NCI-H2081 treated with DMSO at 0.1 percent for 48 hours (cell line): Measurements from ENCODE around the gene VGLL3.

Source experiments
- DNase-seq: peaks from one replicate; lab custom pipeline; 2025; lab: John Stamatoyannopoulos, UW

VGLL3 gene

DNA sequence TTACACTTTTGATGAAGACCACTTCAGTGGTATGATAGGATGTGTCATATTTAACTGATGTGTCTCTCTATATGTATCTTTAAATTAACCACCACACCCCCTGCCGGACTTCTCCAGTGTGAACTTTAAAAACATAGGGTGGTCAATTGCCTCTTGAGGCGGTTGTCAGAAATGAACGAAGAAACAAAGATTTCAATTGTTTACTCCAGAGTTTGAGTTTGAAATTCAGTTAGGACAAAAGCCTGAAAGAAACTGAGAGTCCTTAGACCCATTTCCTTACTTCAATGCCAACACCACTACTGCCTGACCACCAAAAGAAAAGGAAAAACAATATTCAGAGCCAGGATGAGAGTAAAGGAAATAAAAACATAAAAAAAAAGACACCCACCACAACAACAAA is 40.2 kb downstream of the VGLL3 start:
- no peak for DNase-seq

DNA sequence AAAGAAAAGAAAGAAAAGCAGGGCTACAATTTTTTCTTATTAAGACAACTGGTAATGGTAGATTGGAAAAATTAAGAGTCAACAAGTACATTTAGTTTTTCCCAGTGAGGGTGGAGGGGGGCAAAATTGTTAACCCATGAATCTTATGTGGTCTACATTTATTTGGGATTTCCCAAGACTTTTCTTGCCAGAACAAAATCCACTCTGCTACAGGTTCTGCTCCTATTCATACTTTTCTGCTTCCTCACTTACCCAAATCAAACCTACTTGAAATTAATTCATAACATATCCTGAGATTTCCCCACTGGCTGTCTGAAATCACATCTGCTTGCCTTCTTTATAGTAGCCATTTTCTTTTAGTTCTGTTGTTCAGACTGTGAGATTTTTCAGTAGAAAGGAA is 41.1 kb downstream of the VGLL3 start:
- no peak for DNase-seq

DNA sequence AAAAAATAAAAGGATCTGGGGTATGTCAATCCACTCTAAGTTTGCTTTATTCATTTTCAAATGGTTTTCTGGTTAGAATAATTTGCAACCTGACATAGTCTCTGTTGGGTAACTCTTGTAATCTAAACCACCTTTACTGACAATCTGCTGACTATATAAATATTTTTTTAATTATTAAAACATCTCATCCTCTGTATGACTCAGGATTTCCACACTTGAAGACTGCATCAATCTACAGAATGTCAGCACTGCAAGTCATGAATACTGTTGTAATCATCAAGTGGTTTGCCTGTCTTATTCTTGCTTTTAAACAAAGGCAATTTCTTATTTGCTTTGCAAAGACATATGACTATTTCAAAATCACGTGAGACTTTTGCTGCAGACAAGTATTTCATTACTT is 42.1 kb downstream of the VGLL3 start:
- no peak for DNase-seq

DNA sequence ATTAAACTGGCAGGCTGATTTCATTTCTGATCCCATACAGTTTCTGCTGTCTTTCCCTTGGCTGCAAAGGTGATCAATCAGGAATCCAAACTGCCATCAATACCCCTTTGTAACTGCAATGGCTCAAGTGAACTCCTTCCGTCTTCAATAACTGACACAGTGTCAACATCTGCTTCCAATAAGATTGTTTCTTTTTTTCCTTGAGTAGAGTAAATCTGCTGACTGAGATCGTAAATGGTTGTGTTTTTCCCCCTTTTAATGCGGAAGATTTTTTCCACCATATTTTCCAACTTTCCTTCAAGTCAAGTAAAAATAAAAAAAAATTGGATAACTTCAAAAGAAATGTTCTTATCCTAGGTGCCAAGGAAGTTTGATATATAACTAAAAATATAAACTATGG is 48.7 kb downstream of the VGLL3 start:
- DNase-seq = no peak

DNA sequence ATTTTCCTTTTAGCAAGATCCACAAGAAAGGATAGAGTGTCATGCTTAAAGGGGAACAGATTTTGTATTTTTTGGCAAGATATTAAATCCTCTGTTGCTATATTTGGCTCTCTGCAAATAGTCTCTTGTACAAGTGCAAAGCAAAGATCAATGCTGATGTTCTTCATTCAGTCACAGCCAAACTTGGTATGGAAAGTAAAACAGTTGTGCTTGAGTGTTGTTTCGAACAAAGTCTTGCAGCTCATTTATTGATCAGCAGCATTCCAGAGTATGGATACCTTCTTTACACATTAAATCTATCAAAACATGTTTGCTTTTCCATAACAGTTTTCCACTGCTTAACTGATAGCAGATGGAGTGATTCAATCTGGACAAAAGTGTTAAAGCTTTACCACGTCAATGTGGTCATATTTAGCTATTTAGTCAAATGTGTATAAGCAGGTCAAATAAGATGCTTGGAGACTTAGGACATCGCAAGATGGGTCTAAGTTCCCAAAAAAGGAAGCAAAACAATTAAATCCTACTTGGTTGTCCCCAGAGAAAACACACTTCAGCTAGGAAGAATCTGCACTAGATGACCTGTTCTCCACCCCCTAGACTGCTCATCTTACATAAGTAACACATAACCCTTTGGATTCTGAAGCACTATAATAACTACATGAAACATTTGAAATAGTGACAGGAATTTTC is 52.4 kb downstream of the VGLL3 start:
- no peak for DNase-seq

DNA sequence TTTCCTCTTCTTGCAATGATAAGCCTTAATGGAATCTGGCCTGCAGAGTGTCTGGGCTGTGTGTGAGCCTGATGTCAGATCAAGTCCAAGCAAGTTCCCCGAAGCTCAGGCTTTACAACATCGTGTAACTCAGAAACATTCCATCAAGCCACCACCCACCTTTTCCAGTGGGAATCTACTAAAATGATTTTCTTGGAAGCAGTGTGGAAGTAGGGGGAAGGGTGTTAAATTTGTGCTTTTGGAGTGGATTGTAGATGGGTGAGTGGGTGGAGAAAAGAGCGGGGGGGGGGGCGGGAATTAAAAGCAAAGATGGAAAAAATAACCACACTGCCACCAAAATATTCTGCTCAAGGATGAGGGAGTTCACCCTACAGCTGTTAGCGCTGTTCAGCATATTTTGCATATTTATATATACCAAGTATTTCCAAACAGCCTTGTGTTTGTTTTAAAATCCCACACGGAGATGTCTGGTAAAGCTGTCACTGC is 53.6 kb downstream of the VGLL3 start:
- DNase-seq = no peak

DNA sequence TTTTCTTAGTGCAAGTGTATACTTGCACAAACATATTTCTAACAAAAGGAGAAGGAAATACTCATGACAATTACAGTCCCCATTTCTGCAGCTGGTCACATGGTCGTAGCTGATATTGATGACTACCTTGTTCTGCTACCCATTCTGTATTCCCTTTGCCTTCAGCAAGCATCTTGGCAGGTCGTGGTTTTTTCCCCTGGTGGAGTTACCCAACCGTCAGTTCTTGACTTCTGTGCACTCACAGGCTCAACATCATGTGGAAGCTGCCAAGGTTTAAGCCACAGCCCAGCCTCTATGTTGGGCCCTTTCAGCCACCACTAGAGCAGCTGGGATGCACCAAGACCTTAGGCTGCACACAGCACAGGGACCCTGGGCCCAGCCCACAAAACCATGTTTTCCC is 56.1 kb downstream of the VGLL3 start:
- DNase-seq = no peak

DNA sequence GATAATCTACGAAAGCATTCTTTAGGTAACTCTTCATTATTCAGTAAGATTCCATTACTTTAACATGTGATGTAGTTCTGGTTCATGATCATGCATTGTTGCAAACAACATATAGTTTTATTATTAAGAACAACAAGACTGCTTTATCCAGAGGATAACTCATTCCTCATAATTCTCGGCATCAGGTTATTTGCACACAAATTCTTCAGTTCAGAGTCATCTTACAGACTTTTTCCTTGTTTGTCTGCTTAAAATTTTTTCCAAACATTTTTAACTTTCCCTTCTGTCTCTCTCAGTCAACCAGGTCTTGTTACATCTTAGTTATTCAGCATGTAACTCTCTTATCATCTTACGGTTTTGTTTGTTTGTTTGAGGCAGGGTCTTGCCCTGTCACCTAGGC is 60.1 kb downstream of the VGLL3 start:
- DNase-seq = no peak

DNA sequence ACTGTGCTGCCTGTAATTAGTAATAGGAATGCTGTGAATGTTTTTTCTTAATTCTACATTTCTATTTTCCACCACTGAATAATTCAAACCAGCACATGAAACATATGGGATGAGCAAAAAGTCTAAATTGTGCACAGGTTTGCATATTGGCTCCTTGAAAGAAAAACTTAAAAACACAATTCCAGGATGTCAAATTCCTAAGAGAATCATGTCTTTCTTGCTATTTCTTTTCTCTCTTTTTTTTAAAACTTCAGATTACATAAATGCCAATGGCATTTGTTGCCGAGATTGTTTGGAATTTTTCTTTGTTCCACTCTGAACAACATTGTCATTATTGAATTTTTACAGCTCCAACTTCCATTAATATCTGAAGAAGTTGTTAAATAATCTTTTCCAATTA is 60.8 kb downstream of the VGLL3 start:
- no peak for DNase-seq

DNA sequence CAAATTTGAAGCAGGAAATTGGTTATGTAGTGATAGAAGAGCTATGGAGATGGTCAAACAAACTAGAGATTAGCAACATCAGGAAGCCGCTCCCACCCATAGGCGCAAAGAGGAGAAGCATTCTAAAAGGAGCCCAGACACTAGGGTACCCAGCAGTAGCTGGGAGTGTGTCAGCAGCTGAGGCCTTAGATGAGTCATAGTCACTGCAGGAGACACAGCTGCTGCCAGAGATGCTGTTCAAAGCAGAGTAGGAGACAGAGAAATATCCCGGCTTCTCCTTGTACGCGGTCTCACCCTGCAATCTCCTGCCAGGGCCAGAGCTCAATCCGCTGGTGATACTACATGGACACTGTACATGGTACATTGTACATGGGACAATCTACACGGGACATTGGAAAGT is 61.9 kb downstream of the VGLL3 start:
- DNase-seq = no peak

DNA sequence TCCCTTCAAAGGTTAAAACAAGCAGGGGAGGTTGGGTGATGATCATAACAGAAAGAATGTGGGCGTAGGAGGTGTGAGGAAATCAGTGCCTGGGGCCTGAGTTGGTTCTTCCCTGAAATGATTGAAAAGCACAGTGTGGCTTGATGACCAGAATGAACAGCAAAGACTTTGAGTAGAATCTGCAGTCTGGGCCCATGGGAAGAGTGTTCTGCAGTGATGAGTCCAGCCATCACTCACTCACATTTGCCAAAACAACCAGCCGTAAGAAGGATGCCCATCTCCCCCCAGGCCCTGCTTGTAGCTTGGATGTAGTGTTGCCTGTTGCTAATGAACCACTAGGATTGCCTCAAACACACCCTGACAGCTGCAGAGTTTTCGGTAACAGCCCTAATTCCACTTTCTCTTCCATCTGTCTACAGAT is 67.9 kb downstream of the VGLL3 start:
- no peak for DNase-seq

DNA sequence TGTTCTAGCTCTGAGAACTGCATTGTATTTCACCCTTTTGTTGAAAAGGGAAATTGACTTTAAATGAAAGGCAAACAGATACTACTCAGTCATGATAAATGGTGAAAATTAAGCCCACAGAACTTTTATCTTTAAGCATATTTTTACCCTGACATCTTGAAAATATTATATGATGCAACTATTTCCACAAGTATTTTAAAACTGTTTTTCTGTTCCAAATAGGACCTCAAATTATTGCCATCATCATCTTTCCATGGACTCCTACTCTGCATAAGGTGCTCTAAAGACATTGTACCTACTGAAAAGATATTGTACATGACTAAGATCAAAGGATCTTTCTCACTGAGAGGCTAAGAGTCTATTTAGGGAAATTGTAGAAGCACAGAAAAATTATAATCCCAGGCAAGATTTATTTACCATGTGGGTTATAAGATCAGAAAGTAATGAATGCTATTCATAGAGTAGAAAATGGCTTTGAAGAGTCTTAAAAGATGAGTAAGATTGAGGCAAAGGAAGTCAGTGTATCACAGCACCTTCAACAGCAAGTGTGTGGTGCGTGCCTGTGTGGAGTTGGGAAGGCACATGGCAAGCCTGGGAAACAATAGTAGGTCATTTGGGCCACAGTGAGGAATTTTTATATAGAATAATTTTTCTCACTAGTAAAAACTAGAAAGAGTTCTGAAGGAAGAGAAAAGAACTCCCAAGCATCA is 68.8 kb downstream of the VGLL3 start:
- no peak for DNase-seq

DNA sequence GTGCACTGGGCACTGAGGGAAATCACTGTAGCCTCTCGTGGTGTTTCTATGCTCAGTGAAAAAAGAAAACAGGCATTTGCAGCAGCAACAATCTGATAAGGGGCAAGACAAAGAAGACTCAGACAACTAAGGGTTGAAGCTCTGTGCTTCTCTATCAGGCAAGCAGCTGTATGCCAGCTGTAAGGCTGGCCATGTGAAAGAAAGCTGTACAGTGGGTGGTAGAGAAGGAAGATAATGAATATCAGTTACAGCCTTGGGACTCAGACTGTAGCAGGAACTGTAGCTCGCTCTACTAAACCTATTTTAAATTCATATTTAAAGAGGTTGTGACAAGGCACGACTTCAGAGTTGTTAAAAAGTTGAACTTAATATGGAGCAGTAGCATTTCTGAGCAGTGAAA is 76.3 kb downstream of the VGLL3 start:
- no peak for DNase-seq

DNA sequence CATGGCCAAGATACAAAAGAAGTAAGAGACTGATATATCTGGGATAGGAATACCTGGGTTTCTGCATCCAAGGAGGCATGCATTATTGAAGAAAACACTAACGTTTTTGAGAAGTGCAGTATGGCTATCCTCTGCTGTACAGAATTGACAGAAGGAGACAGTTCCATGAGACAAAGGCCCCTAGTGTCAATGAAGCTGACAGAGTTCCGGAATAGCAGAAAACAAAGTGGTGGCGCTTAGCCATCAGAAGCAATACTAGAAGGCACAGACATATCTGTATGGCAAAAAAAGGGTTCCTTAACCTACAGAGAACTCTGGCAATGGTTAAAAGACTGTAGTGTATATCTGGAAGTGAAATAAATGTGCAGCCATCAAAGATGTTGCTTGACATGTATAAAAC is 77.8 kb downstream of the VGLL3 start:
- no peak for DNase-seq

DNA sequence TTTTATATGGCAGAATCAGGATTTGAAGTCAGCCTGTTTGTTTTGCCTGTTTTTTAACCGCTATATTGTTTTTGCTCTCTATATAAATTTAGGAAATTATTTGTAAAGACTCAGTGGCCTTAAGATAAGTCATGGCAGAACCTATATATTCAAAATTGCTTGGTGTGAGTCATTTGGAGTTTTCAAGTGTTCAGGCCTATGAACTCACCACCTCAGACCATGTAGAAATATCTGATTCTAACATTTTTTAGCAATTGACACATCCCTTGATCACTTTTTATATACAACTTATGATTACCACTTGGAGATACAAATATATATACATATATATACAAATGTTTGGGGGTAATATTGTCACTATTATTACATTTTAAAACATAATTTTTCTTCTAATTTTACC is 95.7 kb downstream of the VGLL3 start:
- DNase-seq = no peak

DNA sequence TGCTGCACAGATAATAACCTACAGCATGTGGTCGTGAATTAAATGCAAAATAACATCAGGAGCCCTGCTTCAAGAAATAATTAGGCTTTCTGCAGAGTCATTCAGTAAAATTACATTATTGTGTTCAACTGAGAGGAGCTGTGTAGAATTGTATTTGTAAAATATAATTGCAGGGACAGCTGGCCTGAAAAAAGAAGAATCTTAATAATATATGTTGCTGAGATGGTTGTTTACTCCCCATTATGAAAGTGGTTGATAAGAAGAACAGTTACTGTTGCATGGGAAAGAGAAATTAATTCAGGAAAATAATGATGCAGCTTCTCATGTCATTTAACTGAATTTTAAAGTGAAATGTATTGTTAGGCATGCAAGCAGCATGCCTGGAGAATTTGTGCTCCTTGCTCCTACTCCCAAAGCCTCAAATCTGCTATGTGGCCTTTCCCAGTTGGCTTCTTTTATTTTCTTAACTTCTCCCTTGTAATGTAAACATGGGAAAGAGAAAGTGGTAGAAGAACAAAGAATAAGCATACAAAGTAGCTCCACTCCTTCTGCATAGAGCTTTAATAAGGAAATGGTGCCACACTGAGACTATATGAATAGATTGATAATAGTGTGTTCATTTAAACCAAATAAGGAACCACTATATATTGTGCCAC is 100.1 kb downstream of the VGLL3 start:
- no peak for DNase-seq
